CD4-positive, alpha-beta memory T cell (primary cell): Measurements from ENCODE around the gene SHROOM3. TPM values are rescaled to one million over a fixed set of nuclear protein-coding genes. Genes with fewer than 3 reads are reported as not detected.

Source experiments
- CTCF ChIA-PET: fragments of 350-600 bp; sonication (Branson Sonifier 250); formaldehyde crosslinking; loops from one replicate; lab custom pipeline; 2021; ENCODE audit warnings: inconsistent platforms; ENCODE audit not compliant: partially characterized antibody; lab: Charles Lee
- POLR2A ChIA-PET: fragments of 350-600 bp; sonication (Branson Sonifier 250); formaldehyde crosslinking; loops from one replicate; lab custom pipeline; 2021; ENCODE audit not compliant: partially characterized antibody; lab: Charles Lee
- DNase-seq, 5 donors: peaks; one replicate each; pipeline versions ENCODE4 v3.0.0 to v3.0.0-alpha.2; 2020 to 2022; ENCODE audit warnings: mixed read lengths in 1 of 5
- H3K27ac ChIP-seq: one replicate; pipeline ENCODE4 v1.7.0; 2013; ENCODE audit warnings: low read depth, low read length
- H3K27me3 ChIP-seq: 2 replicates; pipeline ENCODE4 v1.7.0; 2013; ENCODE audit warnings: mild to moderate bottlenecking, low read length, moderate library complexity; ENCODE audit not compliant: insufficient read depth
- H3K36me3 ChIP-seq: 2 replicates; pipeline ENCODE4 v1.7.0; 2013; ENCODE audit warnings: mild to moderate bottlenecking, low read length, moderate library complexity; ENCODE audit not compliant: insufficient read depth
- H3K4me1 ChIP-seq: 2 replicates; pipeline ENCODE4 v1.7.0; 2013; ENCODE audit warnings: mild to moderate bottlenecking, low read length, moderate library complexity; ENCODE audit not compliant: insufficient read depth
- H3K4me3 ChIP-seq, 2 donors: one replicate each; pipeline ENCODE4 v1.7.0; 2013; ENCODE audit warnings: low read length in 2 of 2, mild to moderate bottlenecking in 1 of 2
- H3K9me3 ChIP-seq, 2 donors: one replicate each; pipeline ENCODE4 v1.7.0; 2013; ENCODE audit warnings: low read length in 2 of 2, control low read depth in 1 of 2; ENCODE audit not compliant: control insufficient read depth in 1 of 2
- H3K27ac Mint-ChIP-seq, 7 donors: one replicate each; pipeline ENCODE4 v1.8.0; 2020 to 2021; ENCODE audit warnings: mixed read lengths in 7 of 7, mild to moderate bottlenecking in 6 of 7, inconsistent platforms in 3 of 7, moderate library complexity in 3 of 7
- H3K27me3 Mint-ChIP-seq, 2 donors: one replicate each; pipeline ENCODE4 v1.8.0; 2020 to 2021; ENCODE audit warnings: mixed read lengths in 2 of 2
- H3K36me3 Mint-ChIP-seq, 2 donors: one replicate each; pipeline ENCODE4 v1.8.0; 2020 to 2021; ENCODE audit warnings: mixed read lengths in 2 of 2, inconsistent platforms in 1 of 2, mild to moderate bottlenecking in 1 of 2
- H3K4me1 Mint-ChIP-seq, 4 donors: one replicate each; pipeline ENCODE4 v1.8.0; 2020 to 2021; ENCODE audit warnings: mixed read lengths in 4 of 4, mild to moderate bottlenecking in 1 of 4
- H3K4me3 Mint-ChIP-seq, 8 donors: one replicate each; pipeline ENCODE4 v1.8.0; 2020 to 2021; ENCODE audit warnings: mixed read lengths in 8 of 8, mild to moderate bottlenecking in 7 of 8, moderate library complexity in 6 of 8, inconsistent platforms in 3 of 8
- H3K9me3 Mint-ChIP-seq, 8 donors: one replicate each; pipeline ENCODE4 v1.8.0; 2020 to 2021; ENCODE audit warnings: mixed read lengths in 8 of 8, mild to moderate bottlenecking in 5 of 8, inconsistent platforms in 3 of 8, moderate library complexity in 1 of 8
- intact Hi-C: fragments of 100-400 bp; cut with micrococcal nuclease; formaldehyde crosslinking; loops from one replicate; pipeline ENCODE4 v1.15.1; 2023
- polyA plus RNA-seq, 2 donors: library from polyadenylated mRNA; unstranded; fragments of 300-500 nt; fragmentation: Illumina TruSeq; gene quantifications; one replicate each; pipeline ENCODE4 v1.2.3, GENCODE V29; 2021
- total RNA-seq, 2 experiments: library from RNA; stranded (reverse); gene quantifications; one replicate each; pipeline ENCODE4 v1.2.3, GENCODE V29; 2021

SHROOM3 gene
- total and polyA plus RNA-seq, 4 experiments from 2014 or later, result not detected

DNA sequence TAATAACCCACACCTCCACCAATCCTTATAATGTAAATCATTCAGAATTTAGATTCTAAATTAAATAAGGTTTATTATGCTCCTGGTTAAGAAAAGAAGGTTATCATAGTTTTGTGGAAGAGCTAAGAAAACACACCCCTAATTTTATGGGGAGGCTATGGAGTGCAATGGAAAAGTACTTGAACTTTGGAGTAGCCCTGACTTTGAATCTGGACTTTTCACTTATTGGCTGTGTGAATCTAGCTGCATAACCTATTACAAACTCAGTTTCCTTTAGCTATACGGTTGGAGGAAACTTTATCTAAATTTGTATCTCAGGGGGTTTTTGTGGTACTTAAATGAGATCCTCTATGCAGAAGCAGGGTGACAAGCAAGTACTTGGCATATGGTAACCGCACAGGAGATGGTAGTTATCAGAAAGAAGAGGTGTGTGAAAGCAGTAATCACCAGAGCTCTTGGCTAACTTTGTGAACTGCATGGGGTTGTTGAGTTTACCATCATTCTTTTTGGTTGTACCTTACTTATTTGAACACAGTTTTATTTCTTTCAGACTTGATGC lies 143.1 kb downstream of the SHROOM3 start:
- Mint-ChIP-seq H3K27ac (no peak overlapping the region), H3K4me1 (no peaks in the 10 kb centered on the region), H3K9me3 (no peaks in the 10 kb centered on the region), H3K27me3 (peaks cover 26 to 45% of the 10 kb centered on the region in 2 donors), H3K36me3 (no peaks in the 10 kb centered on the region), H3K4me3 (no peak overlapping the region)
- DNase-seq, result no peak
- no peak overlapping the region for H3K4me3 ChIP-seq
- no peaks in the 10 kb centered on the region for H3K27me3 ChIP-seq
- no peak overlapping the region for H3K27ac ChIP-seq
- H3K4me1 ChIP-seq, result no peaks in the 10 kb centered on the region
- H3K36me3 ChIP-seq, result no peaks in the 10 kb centered on the region
- H3K9me3 ChIP-seq, result no peaks in the 10 kb centered on the region
- ChIA-PET CTCF (no interaction called here), POLR2A (no interaction called here)
- intact Hi-C loops, result no loop called here

DNA sequence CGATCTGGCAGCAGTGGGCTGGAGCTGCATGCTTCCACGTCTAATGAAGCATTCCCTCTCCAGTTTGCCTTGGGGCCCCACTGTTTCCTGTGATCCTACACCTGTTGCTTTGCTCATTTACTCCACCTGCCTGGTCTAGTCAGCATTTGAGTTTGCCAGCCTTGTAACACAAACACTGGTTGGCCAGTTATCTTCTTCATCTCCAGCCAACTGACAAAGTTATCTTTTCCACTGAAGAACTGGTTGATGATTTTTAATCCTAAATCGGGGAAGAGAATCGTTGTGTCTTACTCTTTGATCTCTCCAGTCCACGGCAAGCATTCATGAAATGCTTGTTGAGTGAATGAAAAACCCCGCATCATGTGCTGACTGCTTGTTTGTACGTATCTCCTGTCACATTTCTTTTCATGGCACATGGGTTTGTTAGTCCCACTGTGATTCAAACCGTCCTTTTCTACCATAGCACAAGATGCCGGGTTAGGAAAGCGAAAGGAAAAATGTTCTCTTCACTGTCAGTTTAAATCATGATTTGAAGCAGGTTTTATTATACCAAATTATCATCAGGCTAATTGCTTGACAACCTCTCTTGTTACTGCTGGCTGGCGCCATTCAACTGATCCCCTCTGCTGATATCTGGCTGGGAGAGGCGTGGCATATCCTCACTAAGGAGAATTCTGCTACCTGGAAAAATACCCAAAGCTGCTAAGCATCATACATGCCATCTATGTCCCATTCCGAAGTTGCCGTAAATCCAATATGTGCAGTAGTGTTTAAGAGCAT lies 144.8 kb downstream of the SHROOM3 start:
- Mint-ChIP-seq H3K27me3 (peaks cover 33 to 45% of the 10 kb centered on the region in 2 donors), H3K4me3 (no peak overlapping the region), H3K4me1 (no peaks in the 10 kb centered on the region), H3K36me3 (no peaks in the 10 kb centered on the region), H3K27ac (no peak overlapping the region), H3K9me3 (no peaks in the 10 kb centered on the region)
- Histone ChIP-seq H3K36me3 (no peaks in the 10 kb centered on the region), H3K4me1 (no peaks in the 10 kb centered on the region), H3K4me3 (no peak overlapping the region), H3K27ac (no peak overlapping the region), H3K27me3 (no peaks in the 10 kb centered on the region), H3K9me3 (no peaks in the 10 kb centered on the region)
- DNase-seq, result no peak
- ChIA-PET CTCF (interaction anchor here (0.9 kb wide), 1 partner anchor 8 kb away, joined by 3 read pairs; no protein-coding TSS in a partner anchor), POLR2A (no interaction called here)
- intact Hi-C loops, result no loop called here

DNA sequence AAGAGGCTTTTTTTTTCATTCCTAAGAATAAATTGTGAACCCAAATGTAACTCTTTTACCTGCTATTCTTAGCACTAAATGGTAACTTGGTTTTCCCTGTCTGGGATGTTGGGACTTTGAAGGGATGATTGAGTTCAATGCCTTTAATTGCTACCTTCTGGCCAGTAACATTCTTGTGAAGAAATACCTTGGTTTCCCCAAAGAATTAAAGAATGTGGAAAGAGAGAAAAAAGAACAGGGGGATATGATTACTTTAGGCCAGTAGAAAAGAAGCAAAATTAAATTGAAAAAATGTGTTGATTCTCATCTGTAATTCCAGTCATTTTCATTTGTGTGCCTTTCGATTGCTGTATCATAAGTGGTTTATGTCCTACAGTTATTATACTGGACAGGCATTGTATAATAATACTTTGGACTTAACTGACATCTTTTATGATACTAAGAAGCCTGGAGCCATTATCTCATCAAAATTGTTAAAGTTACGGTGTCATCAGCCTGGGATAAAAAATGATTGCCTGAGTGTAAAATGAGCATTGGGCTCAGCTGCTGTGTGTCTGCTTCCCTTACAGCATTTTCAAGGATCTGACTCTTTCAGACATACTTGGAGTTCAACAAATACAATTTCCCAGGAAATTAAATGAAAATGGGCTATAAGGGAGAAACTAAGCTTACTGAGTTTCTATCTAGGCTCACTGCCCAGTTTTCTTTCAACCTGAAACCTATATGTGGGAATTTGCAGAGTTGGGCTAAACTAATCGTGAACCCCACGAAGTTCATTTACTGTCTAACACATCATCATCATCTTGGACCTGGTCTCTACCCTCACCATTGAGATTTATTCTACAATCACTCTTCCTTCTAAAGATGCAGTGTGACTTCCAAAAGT lies 146.3 kb downstream of the SHROOM3 start:
- Histone ChIP-seq H3K4me3 (no peak overlapping the region), H3K9me3 (no peaks in the 10 kb centered on the region), H3K36me3 (no peaks in the 10 kb centered on the region), H3K27ac (no peak overlapping the region), H3K4me1 (no peaks in the 10 kb centered on the region), H3K27me3 (no peaks in the 10 kb centered on the region)
- no peak overlapping the region for H3K4me3 Mint-ChIP-seq
- H3K4me1 Mint-ChIP-seq, result peaks cover 0 to 10% (median 7%) of the 10 kb centered on the region in 4 donors
- H3K27me3 Mint-ChIP-seq, result peaks cover 36 to 52% of the 10 kb centered on the region in 2 donors
- no peak overlapping the region for H3K27ac Mint-ChIP-seq
- POLR2A ChIA-PET, result no interaction called here
- CTCF ChIA-PET, result no interaction called here
- H3K9me3 Mint-ChIP-seq, result no peaks in the 10 kb centered on the region
- no peak for DNase-seq
- intact Hi-C loops, result no loop called here
- no peaks in the 10 kb centered on the region for H3K36me3 Mint-ChIP-seq

DNA sequence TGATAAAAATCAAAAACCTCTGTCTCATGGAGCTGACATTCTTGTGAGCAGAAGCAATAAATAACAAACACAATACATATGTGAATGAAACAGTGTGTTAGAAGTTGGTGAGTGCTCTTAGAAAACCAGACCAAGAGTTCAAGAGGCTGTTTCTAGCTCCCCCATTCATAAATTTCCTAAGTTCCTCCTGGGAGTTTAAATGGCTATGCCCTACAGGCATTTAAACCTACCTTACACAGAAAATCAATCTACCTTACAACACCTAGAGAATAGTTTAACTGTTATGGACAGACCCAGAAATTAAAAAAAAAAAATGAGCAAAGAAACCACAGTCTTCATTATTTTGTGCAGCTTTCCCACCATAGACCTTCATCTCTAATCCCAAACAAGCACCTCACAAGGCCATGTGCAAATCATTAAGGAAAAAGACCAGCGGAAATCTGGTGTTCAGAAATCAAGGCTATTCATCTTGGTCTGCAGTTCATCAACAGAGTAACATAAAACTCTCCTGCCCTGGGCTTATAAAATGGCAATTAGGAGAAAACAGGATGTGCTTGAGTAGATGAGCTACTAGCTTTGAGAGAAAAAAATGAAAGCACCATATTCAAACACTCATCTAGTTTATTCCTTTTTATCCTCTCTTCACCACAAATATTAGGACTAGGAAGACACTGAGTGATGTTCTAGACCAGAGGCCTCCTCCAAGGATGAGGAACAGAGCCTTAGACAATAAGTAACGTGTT lies 147.2 kb downstream of the SHROOM3 start:
- no peaks in the 10 kb centered on the region for H3K9me3 Mint-ChIP-seq
- H3K36me3 ChIP-seq, result no peaks in the 10 kb centered on the region
- no peaks in the 10 kb centered on the region for H3K4me1 ChIP-seq
- no peaks in the 10 kb centered on the region for H3K36me3 Mint-ChIP-seq
- H3K27me3 Mint-ChIP-seq, result peaks cover 40 to 56% of the 10 kb centered on the region in 2 donors
- H3K4me3 Mint-ChIP-seq, result no peak overlapping the region
- H3K27ac ChIP-seq, result no peak overlapping the region
- peaks cover 0 to 10% (median 8%) of the 10 kb centered on the region in 4 donors for H3K4me1 Mint-ChIP-seq
- H3K27me3 ChIP-seq, result no peaks in the 10 kb centered on the region
- POLR2A ChIA-PET, result no interaction called here
- no peak overlapping the region for H3K27ac Mint-ChIP-seq
- no peak overlapping the region for H3K4me3 ChIP-seq
- intact Hi-C loops, result no loop called here
- CTCF ChIA-PET, result interaction anchor here (0.6 kb wide), 1 partner anchor 451 kb away, joined by 3 read pairs; no protein-coding TSS in a partner anchor
- H3K9me3 ChIP-seq, result no peaks in the 10 kb centered on the region
- DNase-seq, result no peak

DNA sequence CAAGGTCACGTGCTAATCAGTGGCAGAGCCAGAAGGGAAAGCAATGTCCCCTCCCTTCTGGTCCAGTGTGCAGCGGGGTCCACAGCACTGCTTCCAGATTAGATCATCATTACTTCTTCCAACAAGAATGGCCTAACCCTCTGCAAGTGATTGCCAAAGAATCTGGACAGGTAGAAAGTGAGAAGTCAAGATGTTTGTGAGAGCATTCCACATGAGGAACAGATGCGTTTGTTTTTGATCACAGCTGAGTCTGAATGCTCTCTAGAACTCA lies 147.7 kb downstream of the SHROOM3 start:
- H3K36me3 ChIP-seq, result no peaks in the 10 kb centered on the region
- H3K4me3 ChIP-seq, result no peak overlapping the region
- H3K27ac ChIP-seq, result no peak overlapping the region
- peaks cover 0 to 10% (median 8%) of the 10 kb centered on the region in 4 donors for H3K4me1 Mint-ChIP-seq
- no peaks in the 10 kb centered on the region for H3K9me3 ChIP-seq
- POLR2A ChIA-PET, result no interaction called here
- CTCF ChIA-PET, result no interaction called here
- DNase-seq, result no peak
- no peak overlapping the region for H3K27ac Mint-ChIP-seq
- intact Hi-C loops, result no loop called here
- no peak overlapping the region for H3K4me3 Mint-ChIP-seq
- no peaks in the 10 kb centered on the region for H3K36me3 Mint-ChIP-seq
- peaks cover 40 to 55% of the 10 kb centered on the region in 2 donors for H3K27me3 Mint-ChIP-seq
- no peaks in the 10 kb centered on the region for H3K27me3 ChIP-seq
- no peaks in the 10 kb centered on the region for H3K4me1 ChIP-seq
- H3K9me3 Mint-ChIP-seq, result no peaks in the 10 kb centered on the region

DNA sequence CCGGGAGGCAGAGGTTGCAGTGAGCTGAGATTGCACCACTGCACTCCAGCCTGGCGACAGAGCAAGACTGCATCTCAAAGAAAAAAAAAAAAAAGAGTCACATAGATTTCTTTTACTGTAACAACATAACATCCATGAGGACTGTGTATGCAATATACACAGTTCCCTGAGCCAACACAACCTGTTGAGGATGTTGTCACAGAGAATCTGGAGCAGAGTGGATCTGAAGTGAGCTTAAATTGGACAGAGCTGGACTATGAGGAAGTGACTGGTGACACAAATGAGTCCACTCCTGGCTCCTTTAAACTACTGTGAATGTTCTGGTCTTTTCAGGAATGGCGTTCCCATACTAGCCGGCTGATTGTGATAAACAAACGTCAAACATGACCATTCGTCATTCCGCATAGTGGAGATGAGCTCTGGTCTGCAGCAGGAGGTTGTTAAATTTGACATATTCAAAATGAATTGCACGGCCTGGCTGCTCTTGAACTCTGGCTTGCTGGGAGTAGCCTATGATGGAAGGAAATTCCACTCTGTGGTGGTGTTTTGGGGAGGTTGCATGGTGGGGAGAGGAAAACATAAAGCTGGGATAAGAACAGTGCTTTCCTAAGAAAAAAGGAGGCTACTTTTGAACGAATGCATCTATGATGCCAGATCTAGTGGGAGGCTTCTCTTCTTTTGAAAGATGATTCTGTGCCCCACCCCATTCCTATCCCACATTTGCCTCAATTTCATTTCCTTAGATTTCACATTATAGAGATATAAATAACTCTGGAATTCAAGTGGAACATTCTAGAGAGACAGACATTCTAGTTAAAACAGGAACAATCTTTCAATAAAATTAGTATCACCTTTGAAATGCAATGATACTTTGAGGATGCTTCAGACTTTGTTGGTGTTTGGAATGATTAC lies 149.5 kb downstream of the SHROOM3 start:
- no peak for DNase-seq
- intact Hi-C loops, result no loop called here
- ChIA-PET POLR2A (no interaction called here), CTCF (no interaction called here)
- Histone ChIP-seq H3K27ac (no peak overlapping the region), H3K4me1 (no peaks in the 10 kb centered on the region), H3K4me3 (no peak overlapping the region), H3K27me3 (no peaks in the 10 kb centered on the region), H3K9me3 (no peaks in the 10 kb centered on the region), H3K36me3 (no peaks in the 10 kb centered on the region)
- peaks cover 0 to 10% (median 8%) of the 10 kb centered on the region in 4 donors for H3K4me1 Mint-ChIP-seq
- H3K9me3 Mint-ChIP-seq, result no peaks in the 10 kb centered on the region
- peaks cover 40 to 54% of the 10 kb centered on the region in 2 donors for H3K27me3 Mint-ChIP-seq
- no peak overlapping the region for H3K27ac Mint-ChIP-seq
- no peaks in the 10 kb centered on the region for H3K36me3 Mint-ChIP-seq
- no peak overlapping the region for H3K4me3 Mint-ChIP-seq
